Large intestine (tissue), 3 donors: ENCODE measurements around the gene SIM2. TPM values are rescaled to one million over a fixed set of nuclear protein-coding genes. Genes with fewer than 3 reads are reported as not detected.

ENCODE experiments used
- DNase-seq, 2 donors: peaks; one replicate each; pipeline versions ENCODE4 v3.0.0 to v3.0.0-alpha.2; 2013
- H3K27ac ChIP-seq: one replicate; pipeline ENCODE4 v1.5.1; 2013; ENCODE audit warnings: low read length
- H3K27me3 ChIP-seq: 2 replicates; pipeline ENCODE4 v1.6.1; 2013; ENCODE audit warnings: low read length; ENCODE audit not compliant: control insufficient read depth, insufficient read depth
- H3K36me3 ChIP-seq: 2 replicates; pipeline ENCODE4 v1.6.1; 2013; ENCODE audit warnings: low read length; ENCODE audit not compliant: control insufficient read depth, insufficient read depth
- H3K4me1 ChIP-seq: one replicate; pipeline ENCODE4 v1.6.1; 2013; ENCODE audit warnings: low read length; ENCODE audit not compliant: control insufficient read depth, insufficient read depth
- H3K4me3 ChIP-seq: one replicate; pipeline ENCODE4 v1.5.1; 2013; ENCODE audit warnings: low read length
- H3K9me3 ChIP-seq: one replicate; pipeline ENCODE4 v1.6.1; 2013; ENCODE audit warnings: mild to moderate bottlenecking, low read depth, low read length, moderate library complexity; ENCODE audit not compliant: control insufficient read depth
- WGBS: methylation state at CpG from one replicate; pipeline ENCODE4 v1.1.5; 2013; ENCODE audit warnings: low lambda C conversion rate; ENCODE audit not compliant: insufficient coverage; 5-methylcytosine and 5-hydroxymethylcytosine counted together
- polyA plus RNA-seq: library from polyadenylated mRNA; unstranded; fragments of 120-200 nt; gene quantifications from one replicate; pipeline ENCODE4 v1.2.1, GENCODE V29; 2013

The SIM2 gene
- polyA plus RNA-seq, 1 donor = 0.58 TPM

DNA sequence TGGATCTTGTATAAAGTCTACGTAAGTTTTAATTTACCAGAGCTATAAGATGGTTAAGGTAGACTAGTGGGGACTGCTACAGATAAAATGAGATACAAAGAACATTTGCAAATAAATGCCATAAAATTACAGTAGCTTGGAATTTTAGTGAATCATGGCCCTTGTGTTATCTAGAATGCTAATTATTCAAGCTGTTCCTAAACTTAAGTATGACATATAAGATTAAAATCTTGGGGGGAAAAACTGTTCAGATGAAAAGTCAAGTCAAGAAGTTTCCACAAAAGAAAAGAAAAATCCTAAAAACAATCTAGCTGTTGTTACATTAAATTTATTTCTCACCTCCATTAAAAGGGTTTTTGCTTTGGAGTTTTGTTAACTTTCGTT is 51.7 kb downstream of the SIM2 start:
- Histone ChIP-seq H3K27ac (no peak overlapping the region), H3K4me3 (no peak overlapping the region), H3K27me3 (peaks cover 26% of the 10 kb centered on the region), H3K4me1 (no peaks in the 10 kb centered on the region), H3K9me3 (no peaks in the 10 kb centered on the region), H3K36me3 (peaks cover 10% of the 10 kb centered on the region)
- no peak for DNase-seq
- WGBS = 100% methylated on average over 2 of the region's 2 CpGs

DNA sequence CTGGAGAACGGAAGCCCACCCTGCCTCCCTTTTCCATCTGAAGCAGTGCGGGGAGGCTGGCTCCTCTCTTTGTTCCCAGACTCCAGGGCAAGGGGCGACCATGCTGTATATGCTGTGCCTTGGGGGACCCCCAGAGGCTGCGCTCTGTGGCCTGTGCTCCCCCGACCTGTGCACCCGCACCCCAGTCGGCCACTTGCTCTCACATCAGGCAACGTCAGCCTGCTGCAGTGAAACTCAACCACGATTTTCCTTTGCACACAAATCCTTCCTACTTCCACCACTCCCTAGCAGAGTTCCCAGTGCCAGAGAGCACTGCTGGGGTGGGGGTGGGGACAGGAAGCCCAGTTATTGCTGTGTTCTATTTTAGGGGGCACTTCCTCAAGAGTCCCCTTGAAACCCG is 52.5 kb downstream of the SIM2 start:
- H3K27me3 ChIP-seq = peaks cover 20% of the 10 kb centered on the region
- no peak overlapping the region for H3K4me3 ChIP-seq
- H3K4me1 ChIP-seq = no peaks in the 10 kb centered on the region
- no CpG with 5 or more reads among the region's 10 CpGs for WGBS
- no peaks in the 10 kb centered on the region for H3K9me3 ChIP-seq
- DNase-seq = no peak
- no peak overlapping the region for H3K27ac ChIP-seq
- H3K36me3 ChIP-seq = peaks cover 10% of the 10 kb centered on the region

DNA sequence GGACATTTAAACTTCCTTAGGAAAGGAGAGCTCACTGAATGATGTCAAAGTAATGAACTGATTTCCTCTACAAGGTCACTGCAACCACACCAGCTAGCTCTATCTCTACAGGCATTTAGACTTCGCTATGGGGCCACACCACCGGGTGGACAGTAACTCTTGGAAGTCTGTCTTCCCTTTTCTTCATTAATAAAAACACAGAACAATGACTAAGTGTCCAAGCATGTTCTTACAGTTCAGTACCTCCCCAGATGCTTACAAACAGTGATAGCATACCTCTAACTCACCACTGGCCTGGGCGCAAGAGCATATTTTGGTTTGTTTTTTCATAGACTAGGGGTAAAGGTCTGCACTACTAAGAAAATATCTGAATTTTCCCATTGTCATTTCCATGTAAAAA is 54.6 kb downstream of the SIM2 start:
- peaks cover 10% of the 10 kb centered on the region for H3K36me3 ChIP-seq

DNA sequence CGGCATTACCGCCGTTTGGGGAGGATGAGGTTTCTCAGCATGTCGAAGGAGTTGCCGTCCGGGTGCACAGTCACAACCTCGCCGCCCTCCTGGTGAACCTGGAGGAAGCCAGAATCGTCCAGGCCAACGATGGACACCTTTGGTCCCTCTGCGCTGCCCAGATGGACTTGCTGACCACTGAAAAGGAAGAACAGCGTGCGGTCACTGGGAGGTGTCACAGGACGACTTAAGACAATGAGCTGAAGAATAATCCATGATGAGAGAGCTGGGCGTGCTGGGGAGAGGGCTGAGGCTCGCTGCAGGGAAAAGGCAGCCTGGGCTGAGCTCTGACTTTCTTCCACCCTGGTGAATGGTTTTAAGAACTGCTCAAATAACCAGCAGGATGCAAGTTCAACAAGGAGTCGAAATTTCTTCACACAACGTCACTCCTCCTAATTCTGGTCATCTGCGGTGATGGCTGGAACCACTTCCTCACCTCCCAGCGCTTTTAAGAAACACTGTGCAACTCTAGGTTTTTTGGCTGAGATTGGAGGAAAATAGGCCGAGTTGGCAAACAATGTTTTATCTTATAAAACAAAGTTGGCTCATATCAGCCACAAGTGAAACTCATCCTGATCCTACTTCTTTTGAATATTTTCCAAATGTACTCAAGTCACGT is 55.5 kb downstream of the SIM2 start:
- Histone ChIP-seq H3K27ac (no peak overlapping the region), H3K27me3 (no peaks in the 10 kb centered on the region), H3K4me1 (no peaks in the 10 kb centered on the region), H3K36me3 (peaks cover 10% of the 10 kb centered on the region), H3K9me3 (no peaks in the 10 kb centered on the region), H3K4me3 (no peak overlapping the region)
- DNase-seq = no peak
- WGBS = 100% methylated on average over 1 of the region's 22 CpGs

More for the DNA sequence above, 54.6 kb downstream of the SIM2 start:
- Histone ChIP-seq H3K4me1 (no peaks in the 10 kb centered on the region), H3K27me3 (peaks cover 6% of the 10 kb centered on the region), H3K27ac (no peak overlapping the region), H3K9me3 (no peaks in the 10 kb centered on the region), H3K4me3 (no peak overlapping the region)
- no CpG with 5 or more reads among the region's 3 CpGs for WGBS
- DNase-seq = no peak

DNA sequence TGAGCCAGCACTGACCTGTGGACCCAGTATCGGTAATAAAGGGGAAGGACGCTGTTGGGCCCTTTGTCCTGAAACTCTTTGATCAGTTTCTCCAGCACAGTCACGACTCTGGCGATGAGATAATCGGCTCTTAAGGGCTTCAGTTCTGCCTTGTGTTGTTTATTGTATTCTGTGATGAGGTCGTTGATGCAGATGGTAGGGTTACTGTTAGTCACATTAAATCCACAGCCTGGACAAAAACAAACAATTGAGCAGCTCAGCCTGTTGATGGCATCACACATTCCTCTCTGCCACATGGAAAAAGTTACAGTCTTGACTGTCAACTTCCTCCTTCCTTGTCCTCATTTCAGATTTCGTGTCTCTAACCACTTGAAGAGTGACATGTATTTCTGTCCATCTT is 57.6 kb downstream of the SIM2 start:
- H3K27ac ChIP-seq = no peak overlapping the region
- H3K27me3 ChIP-seq = no peaks in the 10 kb centered on the region
- H3K9me3 ChIP-seq = no peaks in the 10 kb centered on the region
- DNase-seq = no peak
- no peaks in the 10 kb centered on the region for H3K4me1 ChIP-seq
- H3K4me3 ChIP-seq = no peak overlapping the region
- peaks cover 13% of the 10 kb centered on the region for H3K36me3 ChIP-seq
- 89% methylated on average over 1 of the region's 7 CpGs for WGBS

DNA sequence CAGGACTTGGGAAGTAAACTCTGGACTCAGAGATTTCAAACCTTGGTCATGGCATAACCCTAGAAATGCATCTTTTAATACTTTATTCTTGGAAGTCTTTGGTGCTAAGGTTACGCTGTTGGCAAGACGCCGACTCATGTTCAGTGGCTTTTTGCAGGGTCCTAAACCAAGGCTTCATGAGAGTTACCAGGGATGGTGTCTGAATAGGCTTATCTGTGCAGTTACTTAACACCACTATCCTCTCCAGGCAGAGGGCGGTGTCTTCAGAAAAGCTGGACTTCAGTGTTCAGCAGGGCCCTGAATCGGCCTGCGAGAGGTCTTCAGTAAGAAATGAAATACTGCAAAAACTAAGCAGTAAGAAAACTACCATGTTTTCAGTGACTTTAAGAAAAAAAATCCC is 58.3 kb downstream of the SIM2 start:
- DNase-seq = no peak
- WGBS = no CpG with 5 or more reads among the region's 6 CpGs
- Histone ChIP-seq H3K27ac (no peak overlapping the region), H3K4me3 (no peak overlapping the region), H3K9me3 (no peaks in the 10 kb centered on the region), H3K36me3 (peaks cover 14% of the 10 kb centered on the region), H3K27me3 (no peaks in the 10 kb centered on the region), H3K4me1 (no peaks in the 10 kb centered on the region)

DNA sequence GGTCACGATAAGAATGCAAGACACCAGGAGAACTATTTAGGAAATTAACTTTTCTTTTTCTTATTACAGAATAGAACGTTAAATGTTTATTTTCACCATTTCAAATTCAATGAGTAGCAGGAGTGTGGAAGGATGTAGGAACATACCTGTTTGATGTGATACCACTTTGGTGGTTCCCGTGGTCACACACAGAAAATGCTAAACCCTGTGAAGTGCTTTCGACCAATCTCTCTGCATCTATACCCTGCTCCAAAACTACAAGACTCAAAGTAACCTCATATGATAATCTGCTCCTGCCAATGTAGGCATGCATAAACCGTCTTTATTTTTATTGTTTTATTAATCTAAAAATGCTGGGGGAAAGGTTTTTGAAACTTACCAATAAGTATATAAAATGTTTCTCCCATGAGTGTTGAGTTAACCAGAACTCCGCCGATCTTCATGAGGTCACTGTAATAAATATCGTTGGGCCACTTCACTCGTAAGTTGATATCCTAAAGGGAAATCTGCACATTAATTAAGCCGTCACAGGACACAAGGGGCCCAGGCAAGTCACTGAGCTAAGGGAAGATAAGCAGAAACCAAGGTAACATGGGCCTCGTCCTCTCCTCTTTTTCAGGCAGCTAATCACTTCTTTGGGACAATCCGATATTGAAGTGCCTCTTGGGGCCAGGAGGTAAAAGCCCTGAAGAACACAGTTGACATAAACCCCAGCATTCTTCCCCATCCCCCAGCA is 60.6 kb downstream of the SIM2 start:
- H3K27me3 ChIP-seq = no peaks in the 10 kb centered on the region
- 100% methylated on average over 1 of the region's 12 CpGs for WGBS
- no peak for DNase-seq
- peaks cover 9% of the 10 kb centered on the region for H3K36me3 ChIP-seq
- no peak overlapping the region for H3K27ac ChIP-seq
- no peaks in the 10 kb centered on the region for H3K4me1 ChIP-seq
- no peaks in the 10 kb centered on the region for H3K9me3 ChIP-seq
- no peak overlapping the region for H3K4me3 ChIP-seq

DNA sequence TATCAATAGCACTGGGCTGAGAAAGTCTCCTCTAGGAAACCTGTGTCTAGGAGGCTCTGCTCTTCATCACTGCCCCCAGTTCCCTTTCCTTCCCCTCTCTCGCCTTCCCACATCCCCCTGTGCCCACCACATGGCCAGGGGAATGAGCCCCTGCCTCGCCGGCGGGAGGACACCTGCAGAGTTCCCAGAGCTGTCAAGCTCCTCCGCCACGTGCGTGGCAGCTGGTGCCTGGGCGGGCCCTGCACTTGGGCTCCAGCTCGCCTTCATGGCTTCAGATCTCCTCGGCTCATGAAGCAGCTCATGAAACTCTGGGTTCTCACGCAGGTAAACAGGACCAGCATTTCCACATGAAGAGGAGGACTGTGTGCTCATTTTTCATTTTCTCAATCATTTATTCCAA is 62.8 kb downstream of the SIM2 start:
- WGBS = no CpG with 5 or more reads among the region's 11 CpGs
- H3K27me3 ChIP-seq = no peaks in the 10 kb centered on the region

DNA sequence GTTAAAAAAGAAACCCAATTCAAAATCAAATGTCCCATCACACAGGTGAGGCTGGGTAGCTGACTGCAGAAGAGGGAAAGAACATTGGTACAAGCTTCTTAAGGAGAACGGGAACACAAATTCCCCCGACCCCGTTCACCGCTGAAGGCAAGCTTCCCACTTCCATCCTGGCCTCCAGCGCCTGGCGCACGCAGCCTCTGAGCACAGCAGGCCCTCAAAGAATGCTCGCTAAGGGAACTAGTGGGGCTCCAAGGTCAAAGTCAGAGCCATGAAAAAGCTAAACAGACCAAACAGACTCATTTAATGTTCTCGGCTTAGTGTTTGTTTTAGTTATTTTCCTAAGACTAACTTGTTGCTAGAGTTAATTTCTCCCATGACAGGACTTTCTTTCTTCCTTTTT is 63.7 kb downstream of the SIM2 start:
- Histone ChIP-seq H3K4me3 (no peak overlapping the region), H3K9me3 (no peaks in the 10 kb centered on the region), H3K27ac (no peak overlapping the region), H3K4me1 (no peaks in the 10 kb centered on the region), H3K36me3 (peaks cover 8% of the 10 kb centered on the region), H3K27me3 (no peaks in the 10 kb centered on the region)
- DNase-seq = no peak
- WGBS = 76% methylated on average over 2 of the region's 9 CpGs

More for the DNA sequence above, 62.8 kb downstream of the SIM2 start:
- Histone ChIP-seq H3K4me1 (no peaks in the 10 kb centered on the region), H3K9me3 (no peaks in the 10 kb centered on the region), H3K4me3 (no peak overlapping the region), H3K27ac (no peak overlapping the region), H3K36me3 (peaks cover 8% of the 10 kb centered on the region)
- no peak for DNase-seq

DNA sequence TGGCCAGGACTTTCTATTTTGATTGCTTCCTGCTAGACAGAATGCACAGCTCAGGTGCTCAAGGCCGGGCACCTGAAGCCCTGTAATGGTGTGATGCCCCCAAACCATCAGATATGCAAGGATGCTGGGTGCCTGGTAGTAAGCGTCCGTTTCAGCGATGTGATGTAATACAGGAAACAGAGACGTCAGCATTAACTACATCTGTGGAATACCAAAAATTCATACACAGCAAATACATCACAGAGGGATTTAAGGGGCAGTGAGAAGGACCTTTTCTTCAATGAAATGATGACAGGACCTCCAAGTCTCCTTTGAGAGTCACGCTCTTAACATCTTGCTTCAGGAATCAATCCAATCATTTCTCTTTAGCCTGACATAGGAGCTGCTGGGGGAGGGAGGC is 64.4 kb downstream of the SIM2 start:
- H3K9me3 ChIP-seq = no peaks in the 10 kb centered on the region
- H3K4me1 ChIP-seq = no peaks in the 10 kb centered on the region
- no peak overlapping the region for H3K4me3 ChIP-seq
- no peaks in the 10 kb centered on the region for H3K27me3 ChIP-seq
- H3K27ac ChIP-seq = no peak overlapping the region
- WGBS = no CpG with 5 or more reads among the region's 6 CpGs
- H3K36me3 ChIP-seq = peaks cover 8% of the 10 kb centered on the region
- no peak for DNase-seq

DNA sequence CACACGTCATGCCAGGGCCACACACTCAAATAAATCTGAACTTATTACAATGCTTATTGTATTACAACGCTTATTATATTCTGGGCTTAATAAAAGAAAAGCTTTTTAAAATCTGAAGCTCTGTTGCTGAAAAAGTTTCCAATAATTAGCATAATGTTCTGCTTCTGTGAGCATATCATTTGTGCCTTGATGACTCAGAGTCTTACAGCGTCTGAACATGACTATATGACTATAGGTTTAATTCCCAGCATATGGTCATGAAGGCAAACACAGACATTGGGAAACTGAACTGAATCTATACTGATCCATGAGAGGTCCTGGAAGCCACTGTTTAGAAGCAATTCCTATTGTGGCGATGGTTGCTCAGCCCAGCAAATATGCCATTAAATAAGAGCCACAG is 66.3 kb downstream of the SIM2 start:
- Histone ChIP-seq H3K4me3 (no peak overlapping the region), H3K27me3 (no peaks in the 10 kb centered on the region), H3K9me3 (no peaks in the 10 kb centered on the region), H3K27ac (no peak overlapping the region), H3K4me1 (no peaks in the 10 kb centered on the region), H3K36me3 (peaks cover 5% of the 10 kb centered on the region)
- DNase-seq = no peak
- WGBS = no CpG with 5 or more reads among the region's 4 CpGs
